Astrocyte of the spinal cord (primary cell): ENCODE data around the gene HOTAIR.

Experiments
- DNase-seq: peaks from one replicate; pipeline ENCODE4 v3.0.0; 2011; ENCODE audit warnings: low read depth, low spot score
- H3K4me3 ChIP-seq: 2 replicates; pipeline ENCODE4 v1.5.1; 2011; ENCODE audit warnings: low read depth, mild to moderate bottlenecking, low read length, moderate library complexity
- CTCF ChIP-seq: IDR thresholded peaks from 2 replicates; pipeline ENCODE4 v1.5.1; 2012; ENCODE audit warnings: low read depth, mild to moderate bottlenecking, low read length, inconsistent platforms
- in situ Hi-C: cut with HindIII; loops from 2 replicates; pipeline ENCODE4 v1.10.0; 2017; ENCODE audit warnings: low sequenced_read_pairs

HOTAIR gene

DNA sequence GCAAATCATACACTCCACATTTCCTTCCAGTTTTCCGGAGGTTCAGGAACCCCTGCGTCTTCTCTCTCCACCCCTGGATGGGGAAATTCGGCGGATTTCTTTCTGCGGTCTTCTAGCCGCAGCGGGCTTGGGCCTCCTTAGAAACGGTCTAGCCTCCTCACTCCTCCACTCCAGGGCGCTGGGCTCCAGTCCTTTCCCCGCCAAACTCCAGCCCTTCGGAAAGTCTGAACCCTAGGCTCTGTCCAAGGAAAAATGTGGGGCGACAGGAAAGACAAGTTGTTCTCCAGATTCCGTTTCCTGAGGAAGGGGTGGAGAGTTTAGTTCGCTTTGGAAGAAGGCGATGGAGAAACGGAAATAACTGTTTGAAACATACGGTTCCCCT is 8.8 kb upstream of the HOTAIR start:
- TF ChIP-seq CTCF = no peak
- no peak for DNase-seq
- in situ Hi-C loops = no loop called here
- no peak overlapping the region for H3K4me3 ChIP-seq

GRCh38 chr12:53982648-53983567 is 8.2 kb upstream of the HOTAIR start:
- DNase-seq = no peak
- TF ChIP-seq CTCF = no peak
- H3K4me3 ChIP-seq = no peak overlapping the region
- in situ Hi-C loops = no loop called here

- no peak for TF ChIP-seq CTCF
- no peak for DNase-seq
- no peak overlapping the region for H3K4me3 ChIP-seq
- in situ Hi-C loops = no loop called here
Measured at GRCh38 chr12:53981634-53982565, 7.1 kb upstream of the HOTAIR start.

GRCh38 chr12:53980802-53981496 is 6.2 kb upstream of the HOTAIR start:
- H3K4me3 ChIP-seq = no peak overlapping the region
- TF ChIP-seq CTCF = no peak
- no peak for DNase-seq
- in situ Hi-C loops = no loop called here

DNA sequence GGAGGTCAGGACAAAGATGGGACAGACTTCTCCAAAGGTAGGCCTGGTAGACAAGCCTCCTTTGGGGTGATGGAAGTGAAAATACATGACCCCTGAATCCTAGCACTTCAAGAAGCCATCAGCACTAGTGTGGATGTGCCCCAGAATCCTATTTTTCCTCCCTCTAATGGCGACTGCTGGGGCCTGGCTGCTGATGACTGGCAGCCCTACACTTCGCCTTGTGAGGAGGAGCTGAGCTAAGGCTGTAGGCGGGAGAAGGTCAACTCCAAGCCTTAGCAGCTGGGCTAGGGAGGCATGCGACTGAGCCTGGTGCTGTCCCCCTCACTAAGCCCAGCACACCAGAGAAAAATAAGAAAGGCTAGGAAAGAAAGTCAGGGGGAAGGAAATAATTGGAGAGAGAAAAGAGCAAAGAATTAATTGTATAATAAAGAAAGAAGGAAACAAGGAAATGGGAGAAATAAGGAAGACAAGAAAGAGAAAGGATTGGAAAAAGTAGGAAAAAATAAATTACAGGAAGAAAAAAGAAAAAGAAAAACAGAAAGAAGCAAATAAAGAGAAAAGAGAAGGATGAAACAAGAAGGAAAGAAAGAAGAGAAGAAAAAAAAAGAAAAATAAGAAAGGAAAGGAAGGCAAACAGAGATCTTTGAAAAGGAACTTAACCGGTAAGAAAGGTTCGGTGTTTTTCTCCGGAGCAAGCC is 5.5 kb upstream of the HOTAIR start:
- in situ Hi-C loops = no loop called here
- no peak for DNase-seq
- TF ChIP-seq CTCF = no peak
- H3K4me3 ChIP-seq = no peak overlapping the region
